Measurements from ENCODE around the gene QRICH2. TPM values are rescaled to one million over a fixed set of nuclear protein-coding genes. Genes with fewer than 3 reads are reported as not detected.

Gene QRICH2
- total and polyA plus RNA-seq, 9 of the 15 experiments (the other 6 are each of a cell fraction or from before 2014, with no cell fraction given) = 0.03 to 1.6 (median 0.81) TPM

DNA sequence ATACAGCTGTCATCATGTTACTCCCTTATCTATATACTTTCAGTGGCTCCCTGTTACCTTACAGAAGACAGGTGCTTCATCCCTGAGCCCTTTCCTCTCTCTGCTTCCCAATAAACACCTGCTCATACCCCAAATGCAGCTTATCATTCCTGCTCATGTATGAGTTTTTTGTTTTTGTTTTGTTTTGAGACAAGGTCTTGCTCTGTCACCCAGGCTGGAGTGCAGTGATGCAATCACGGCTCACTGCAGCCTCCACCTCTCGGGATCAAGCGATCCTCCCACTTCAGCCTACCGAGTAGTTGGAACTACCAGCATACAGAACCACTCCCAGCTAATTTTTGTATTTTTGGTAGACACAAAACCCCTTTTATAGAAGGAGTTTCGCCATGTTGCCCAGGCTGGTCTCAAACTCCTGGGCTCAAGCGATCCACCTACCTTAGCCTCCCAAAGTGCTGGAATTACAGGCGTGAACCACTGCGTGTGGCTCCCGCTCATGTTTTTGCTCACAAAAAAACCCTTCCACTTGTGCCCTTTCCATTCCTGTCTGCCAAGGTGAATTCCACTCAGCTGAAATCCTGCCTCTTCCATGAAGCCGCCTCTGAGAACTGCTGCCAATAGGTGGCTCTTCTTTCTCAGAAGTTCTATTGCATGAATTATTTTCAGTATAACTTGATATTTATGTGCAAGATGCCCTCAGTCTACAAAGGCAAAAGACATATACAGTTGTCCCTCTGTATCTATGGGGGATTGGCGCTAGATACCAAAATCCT, 59.9 kb downstream of the QRICH2 start (continued):
- TF ChIP-seq, protein P1, sequence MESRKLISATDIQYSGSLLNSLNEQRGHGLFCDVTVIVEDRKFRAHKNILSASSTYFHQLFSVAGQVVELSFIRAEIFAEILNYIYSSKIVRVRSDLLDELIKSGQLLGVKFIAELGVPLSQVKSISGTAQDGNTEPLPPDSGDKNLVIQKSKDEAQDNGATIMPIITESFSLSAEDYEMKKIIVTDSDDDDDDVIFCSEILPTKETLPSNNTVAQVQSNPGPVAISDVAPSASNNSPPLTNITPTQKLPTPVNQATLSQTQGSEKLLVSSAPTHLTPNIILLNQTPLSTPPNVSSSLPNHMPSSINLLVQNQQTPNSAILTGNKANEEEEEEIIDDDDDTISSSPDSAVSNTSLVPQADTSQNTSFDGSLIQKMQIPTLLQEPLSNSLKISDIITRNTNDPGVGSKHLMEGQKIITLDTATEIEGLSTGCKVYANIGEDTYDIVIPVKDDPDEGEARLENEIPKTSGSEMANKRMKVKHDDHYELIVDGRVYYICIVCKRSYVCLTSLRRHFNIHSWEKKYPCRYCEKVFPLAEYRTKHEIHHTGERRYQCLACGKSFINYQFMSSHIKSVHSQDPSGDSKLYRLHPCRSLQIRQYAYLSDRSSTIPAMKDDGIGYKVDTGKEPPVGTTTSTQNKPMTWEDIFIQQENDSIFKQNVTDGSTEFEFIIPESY (CRISPR knock-in tag; IDR thresholded peaks at IDR 0.05) = peak; percentile 16; the same call in 1 of the 2 replicates
- TF ChIP-seq TEAD4 (IDR thresholded peaks at IDR 0.05; ENCODE audit: low read length) (no peak), TEAD4 (CRISPR knock-in tag; IDR thresholded peaks at IDR 0.05; ENCODE audit: borderline replicate concordance) (no peak), ZNF280B (CRISPR knock-in tag; IDR thresholded peaks at IDR 0.05) (no peak), CTBP1 (IDR thresholded peaks at IDR 0.05; ENCODE audit: borderline replicate concordance) (peak; percentile 53; the same call in 1 of the 2 replicates), TSC22D4 (tag; IDR thresholded peaks at IDR 0.05) (no peak), SFPQ (IDR thresholded peaks at IDR 0.05; ENCODE audit: low read depth, low read length) (no peak), JUND (IDR thresholded peaks at IDR 0.05; ENCODE audit: borderline replicate concordance, low read depth, low read length) (peak; percentile 64), JUND (tag; IDR thresholded peaks at IDR 0.05; ENCODE audit: borderline replicate concordance, low read depth, low read length) (peak; percentile 20; the same call in 1 of the 3 replicates), CBFA2T3 (IDR thresholded peaks at IDR 0.05) (peak; percentile 41), NRF1 (conservative IDR thresholded peaks at IDR 0.05 in 1 of 2, IDR thresholded peaks at IDR 0.05 in 1 of 2) (peak in 1 of 2 experiments; percentile 7; a peak in 1 of 4 replicates), MTA1 (IDR thresholded peaks at IDR 0.05; ENCODE audit: borderline replicate concordance) (peak; percentile 26; the same call in 1 of the 2 replicates), ZNF766 (CRISPR knock-in tag; conservative IDR thresholded peaks at IDR 0.05) (0 out of 2 replicates have a peak, but pooled peaks have one; percentile 42), NBN (IDR thresholded peaks at IDR 0.05; ENCODE audit: low read depth) (0 out of 2 replicates have a peak, but pooled peaks have one; percentile 31), ZNF282 (CRISPR knock-in tag; IDR thresholded peaks at IDR 0.05) (no peak), FOXA3 (CRISPR knock-in tag; conservative IDR thresholded peaks at IDR 0.05 in 1 of 2, IDR thresholded peaks at IDR 0.05 in 1 of 2) (no peak), EP400 (IDR thresholded peaks at IDR 0.05) (peak; percentile 33; the same call in 1 of the 2 replicates)
- TF ChIP-seq, protein P2, sequence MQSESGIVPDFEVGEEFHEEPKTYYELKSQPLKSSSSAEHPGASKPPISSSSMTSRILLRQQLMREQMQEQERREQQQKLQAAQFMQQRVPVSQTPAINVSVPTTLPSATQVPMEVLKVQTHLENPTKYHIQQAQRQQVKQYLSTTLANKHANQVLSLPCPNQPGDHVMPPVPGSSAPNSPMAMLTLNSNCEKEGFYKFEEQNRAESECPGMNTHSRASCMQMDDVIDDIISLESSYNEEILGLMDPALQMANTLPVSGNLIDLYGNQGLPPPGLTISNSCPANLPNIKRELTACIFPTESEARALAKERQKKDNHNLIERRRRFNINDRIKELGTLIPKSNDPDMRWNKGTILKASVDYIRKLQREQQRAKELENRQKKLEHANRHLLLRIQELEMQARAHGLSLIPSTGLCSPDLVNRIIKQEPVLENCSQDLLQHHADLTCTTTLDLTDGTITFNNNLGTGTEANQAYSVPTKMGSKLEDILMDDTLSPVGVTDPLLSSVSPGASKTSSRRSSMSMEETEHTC (IDR thresholded peaks at IDR 0.05) = no peak
- TF ChIP-seq, protein P3, sequence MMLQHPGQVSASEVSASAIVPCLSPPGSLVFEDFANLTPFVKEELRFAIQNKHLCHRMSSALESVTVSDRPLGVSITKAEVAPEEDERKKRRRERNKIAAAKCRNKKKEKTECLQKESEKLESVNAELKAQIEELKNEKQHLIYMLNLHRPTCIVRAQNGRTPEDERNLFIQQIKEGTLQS (IDR thresholded peaks at IDR 0.05) = peak; percentile 98
- TF ChIP-seq, protein P3 (CRISPR knock-in tag; conservative IDR thresholded peaks at IDR 0.05) = 0 out of 2 replicates have a peak, but pooled peaks have one; percentile 27

Data from K562 (cell line).